ENCODE results near the gene DDX39A.
"Not testable (repeated sequence)": the region's sequence is repeated elsewhere in the genome, so short reads cannot be mapped to it uniquely, and the experiment has no call there.

GRCh38 chr19:14397168-14397567 is 22.0 kb downstream of the DDX39A start:
- TF ChIP-seq POLR2A, CTCF (IDR thresholded peaks at IDR 0.05): not testable (repeated sequence)

All from esophagus squamous epithelium (tissue), 4 donors.